Activated CD8-positive, alpha-beta T cell treated with anti-CD3 and anti-CD28 coated beads, Interleukin-2, amount 10 ng/mL, durations not matched to agents 7 days and 5 days (primary cell): ENCODE measurements around the gene ZFP42. TPM values are rescaled to one million over a fixed set of nuclear protein-coding genes. Genes with fewer than 3 reads are reported as not detected.
"Not testable (repeated sequence)": the region's sequence is repeated elsewhere in the genome, so short reads cannot be mapped to it uniquely, and the experiment has no call there.

Experiments
- ATAC-seq: fragments of 150-1000 bp; cut with Tn5 transposase; one replicate; pipeline ENCODE4 v1.10.0; 2021; ENCODE audit warnings: moderate library complexity
- CTCF ChIA-PET: fragments of 350-600 bp; sonication (Branson Sonifier 250); formaldehyde crosslinking; loops from one replicate; lab custom pipeline; 2021; ENCODE audit warnings: antibody characterized with exemption; lab: Charles Lee
- POLR2A ChIA-PET: fragments of 350-600 bp; sonication (Branson Sonifier 250); formaldehyde crosslinking; loops from one replicate; lab custom pipeline; 2021; ENCODE audit warnings: antibody characterized with exemption; lab: Charles Lee
- DNase-seq: peaks from one replicate; pipeline ENCODE4 v3.0.0-alpha.2; 2020
- H3K27ac Mint-ChIP-seq: one replicate; pipeline ENCODE4 v1.8.0; 2021; ENCODE audit warnings: mild to moderate bottlenecking, mixed read lengths
- H3K27me3 Mint-ChIP-seq: one replicate; pipeline ENCODE4 v1.8.0; 2021; ENCODE audit warnings: low read depth, mixed read lengths
- H3K36me3 Mint-ChIP-seq: one replicate; pipeline ENCODE4 v1.8.0; 2021; ENCODE audit warnings: low read depth, mixed read lengths
- H3K4me1 Mint-ChIP-seq: one replicate; pipeline ENCODE4 v1.8.0; 2021; ENCODE audit warnings: low read depth, mixed read lengths
- H3K4me3 Mint-ChIP-seq: one replicate; pipeline ENCODE4 v1.8.0; 2021; ENCODE audit warnings: mild to moderate bottlenecking, mixed read lengths
- H3K9me3 Mint-ChIP-seq: one replicate; pipeline ENCODE4 v1.8.0; 2022; ENCODE audit warnings: mixed read lengths; ENCODE audit not compliant: insufficient read depth
- total RNA-seq, 2 experiments: library from RNA; stranded (reverse); gene quantifications; one replicate each; pipeline ENCODE4 v1.2.3, GENCODE V29; 2021

Gene ZFP42
- total RNA-seq, 2 experiments from 2014 or later, result not detected

GRCh38 chr4:188029114-188029513 lies 33.5 kb downstream of the ZFP42 start:
- no peaks in the 10 kb centered on the region for H3K27me3 Mint-ChIP-seq
- POLR2A ChIA-PET, result no interaction called here
- CTCF ChIA-PET, result no interaction called here
- H3K4me1 Mint-ChIP-seq, result no peaks in the 10 kb centered on the region
- no peak for ATAC-seq
- H3K36me3 Mint-ChIP-seq, result no peaks in the 10 kb centered on the region
- H3K4me3 Mint-ChIP-seq, result no peak overlapping the region
- no peak overlapping the region for H3K27ac Mint-ChIP-seq
- H3K9me3 Mint-ChIP-seq, result peaks cover 5% of the 10 kb centered on the region
- DNase-seq, result no peak

- no peaks in the 10 kb centered on the region for H3K36me3 Mint-ChIP-seq
- ATAC-seq (no peak), DNase-seq (no peak)
- CTCF ChIA-PET, result no interaction called here
- no peak overlapping the region for H3K27ac Mint-ChIP-seq
- no peaks in the 10 kb centered on the region for H3K27me3 Mint-ChIP-seq
- no peak overlapping the region for H3K4me3 Mint-ChIP-seq
- H3K9me3 Mint-ChIP-seq, result peaks cover 5% of the 10 kb centered on the region
- no peaks in the 10 kb centered on the region for H3K4me1 Mint-ChIP-seq
- POLR2A ChIA-PET, result no interaction called here
These were observed 34.8 kb downstream of the ZFP42 start for GRCh38 chr4:188030401-188030800.

DNA sequence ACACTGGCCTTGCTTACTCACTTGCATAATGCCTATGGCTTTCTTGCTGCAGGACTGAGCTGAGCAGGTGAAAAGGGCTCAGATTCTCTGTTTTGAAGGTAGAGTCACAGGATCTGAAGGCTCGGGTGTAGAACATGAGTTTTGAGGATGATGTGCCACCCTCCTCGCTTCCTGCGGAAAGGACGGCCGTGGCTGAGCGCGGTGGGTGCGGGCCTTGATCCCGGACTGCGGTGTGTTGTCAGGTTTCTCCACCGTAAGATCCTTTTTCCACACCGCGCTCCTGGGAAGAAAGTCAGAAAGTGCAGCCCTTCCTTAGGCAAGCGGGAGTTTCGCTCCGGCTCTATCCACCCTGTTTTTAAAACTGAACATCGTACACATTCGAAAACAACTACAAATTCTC lies 36.2 kb downstream of the ZFP42 start:
- no peak overlapping the region for H3K27ac Mint-ChIP-seq
- ATAC-seq (no peak), DNase-seq (no peak)
- no peaks in the 10 kb centered on the region for H3K36me3 Mint-ChIP-seq
- no peaks in the 10 kb centered on the region for H3K4me1 Mint-ChIP-seq
- CTCF ChIA-PET, result no interaction called here
- H3K27me3 Mint-ChIP-seq, result no peaks in the 10 kb centered on the region
- POLR2A ChIA-PET, result no interaction called here
- H3K9me3 Mint-ChIP-seq, result peaks cover 5% of the 10 kb centered on the region
- no peak overlapping the region for H3K4me3 Mint-ChIP-seq

GRCh38 chr4:188032170-188032569 lies 36.6 kb downstream of the ZFP42 start:
- Mint-ChIP-seq H3K4me3 (no peak overlapping the region), H3K27me3 (no peaks in the 10 kb centered on the region), H3K27ac (no peak overlapping the region), H3K9me3 (peaks cover 5% of the 10 kb centered on the region), H3K36me3 (no peaks in the 10 kb centered on the region), H3K4me1 (no peaks in the 10 kb centered on the region)
- ChIA-PET POLR2A (no interaction called here), CTCF (no interaction called here)
- ATAC-seq (no peak), DNase-seq (no peak)

GRCh38 chr4:188032583-188032982 lies 37.0 kb downstream of the ZFP42 start:
- Mint-ChIP-seq H3K4me3 (no peak overlapping the region), H3K27ac (no peak overlapping the region), H3K4me1 (no peaks in the 10 kb centered on the region), H3K27me3 (no peaks in the 10 kb centered on the region), H3K36me3 (no peaks in the 10 kb centered on the region), H3K9me3 (peaks cover 5% of the 10 kb centered on the region)
- CTCF ChIA-PET, result no interaction called here
- ATAC-seq (no peak), DNase-seq (no peak)
- POLR2A ChIA-PET, result no interaction called here

- CTCF ChIA-PET, result no interaction called here
- DNase-seq (no peak), ATAC-seq (no peak)
- POLR2A ChIA-PET, result interaction anchor here (0.6 kb wide), 1 partner anchor 504 kb away, joined by 3 read pairs; no protein-coding TSS in a partner anchor
- no peak overlapping the region for H3K4me3 Mint-ChIP-seq
- H3K9me3 Mint-ChIP-seq, result peaks cover 10% of the 10 kb centered on the region
- no peaks in the 10 kb centered on the region for H3K27me3 Mint-ChIP-seq
- no peaks in the 10 kb centered on the region for H3K36me3 Mint-ChIP-seq
- no peak overlapping the region for H3K27ac Mint-ChIP-seq
- H3K4me1 Mint-ChIP-seq, result no peaks in the 10 kb centered on the region
These were observed 41.6 kb downstream of the ZFP42 start for GRCh38 chr4:188037003-188037713.

- no peak for DNase-seq
- Mint-ChIP-seq H3K4me3 (no peak overlapping the region), H3K36me3 (no peaks in the 10 kb centered on the region), H3K9me3 (peaks cover 6% of the 10 kb centered on the region), H3K4me1 (no peaks in the 10 kb centered on the region), H3K27ac (no peak overlapping the region), H3K27me3 (no peaks in the 10 kb centered on the region)
- ATAC-seq, result no peak
- POLR2A ChIA-PET, result no interaction called here
- CTCF ChIA-PET, result no interaction called here
These were observed 46.1 kb downstream of the ZFP42 start for GRCh38 chr4:188041721-188042120.

DNA sequence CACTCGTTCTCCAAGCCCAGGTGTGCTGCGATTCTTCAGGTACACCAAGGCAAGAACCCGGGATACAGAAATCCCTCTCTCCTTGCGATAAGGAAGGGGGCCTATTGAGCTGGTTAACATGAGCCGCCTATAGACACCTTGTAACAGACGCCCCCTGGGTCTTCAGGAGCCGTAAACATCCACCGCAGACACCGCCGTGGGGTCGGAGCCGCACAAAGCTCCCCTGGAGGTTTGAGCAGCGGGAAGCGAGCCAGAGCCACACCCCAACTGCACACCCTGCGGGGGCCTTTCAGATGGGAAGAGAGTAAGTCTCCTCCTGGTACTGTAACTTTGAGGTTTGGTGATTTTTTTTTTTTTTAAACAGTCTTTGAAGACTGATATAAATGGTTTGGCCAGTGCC lies 46.6 kb downstream of the ZFP42 start:
- Mint-ChIP-seq H3K4me1 (no peaks in the 10 kb centered on the region), H3K4me3 (no peak overlapping the region), H3K27me3 (no peaks in the 10 kb centered on the region), H3K9me3 (peaks cover 8% of the 10 kb centered on the region), H3K36me3 (no peaks in the 10 kb centered on the region), H3K27ac (no peak overlapping the region)
- ChIA-PET CTCF (no interaction called here), POLR2A (no interaction called here)
- ATAC-seq (no peak), DNase-seq (no peak)

DNA sequence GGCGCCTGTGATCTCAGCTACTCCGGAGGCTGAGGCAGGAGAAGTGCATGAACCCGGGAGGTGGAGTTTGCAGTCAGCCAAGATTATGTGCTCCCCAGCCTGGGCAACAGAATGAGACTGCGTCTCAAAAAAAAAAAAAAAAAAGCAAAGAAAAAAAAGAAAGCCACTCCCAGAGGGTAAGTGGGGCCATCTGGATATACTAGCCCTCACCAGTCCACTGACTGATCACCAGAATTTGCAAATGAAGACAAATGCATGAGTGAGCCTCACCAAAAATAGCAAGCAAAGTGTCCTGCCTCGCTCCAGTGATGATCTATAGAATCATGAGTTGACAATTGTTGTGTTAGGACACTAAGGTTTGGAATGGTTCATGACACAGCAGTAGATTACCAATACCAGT lies 47.6 kb downstream of the ZFP42 start:
- ChIA-PET CTCF (no interaction called here), POLR2A (no interaction called here)
- Mint-ChIP-seq H3K4me3 (no peak overlapping the region), H3K36me3 (no peaks in the 10 kb centered on the region), H3K27ac (no peak overlapping the region), H3K27me3 (no peaks in the 10 kb centered on the region), H3K9me3 (peaks cover 11% of the 10 kb centered on the region), H3K4me1 (no peaks in the 10 kb centered on the region)
- ATAC-seq (no peak), DNase-seq (no peak)

DNA sequence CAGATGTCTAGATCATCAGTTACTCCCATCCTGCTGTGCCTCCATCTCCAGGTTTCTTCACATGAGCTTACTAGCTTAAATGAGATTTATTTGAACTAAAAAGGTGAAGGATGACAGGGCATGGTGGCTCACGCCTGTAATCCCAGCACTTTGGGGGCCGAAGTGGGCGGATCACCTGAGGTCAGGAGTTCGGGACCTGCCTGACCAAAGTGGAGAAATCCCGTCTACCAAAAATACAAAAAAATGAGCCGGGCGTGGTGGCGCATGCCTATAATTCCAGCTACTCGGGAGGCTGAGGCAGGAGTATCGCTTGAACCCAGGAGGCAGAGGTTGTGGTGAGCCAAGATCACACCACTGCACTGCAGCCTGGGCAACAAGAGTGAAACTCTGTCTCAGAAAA lies 49.9 kb downstream of the ZFP42 start:
- H3K9me3 Mint-ChIP-seq, H3K27me3 Mint-ChIP-seq, CTCF ChIA-PET, H3K36me3 Mint-ChIP-seq, H3K4me1 Mint-ChIP-seq, H3K27ac Mint-ChIP-seq, H3K4me3 Mint-ChIP-seq, POLR2A ChIA-PET, DNase-seq, ATAC-seq: not testable (repeated sequence)

DNA sequence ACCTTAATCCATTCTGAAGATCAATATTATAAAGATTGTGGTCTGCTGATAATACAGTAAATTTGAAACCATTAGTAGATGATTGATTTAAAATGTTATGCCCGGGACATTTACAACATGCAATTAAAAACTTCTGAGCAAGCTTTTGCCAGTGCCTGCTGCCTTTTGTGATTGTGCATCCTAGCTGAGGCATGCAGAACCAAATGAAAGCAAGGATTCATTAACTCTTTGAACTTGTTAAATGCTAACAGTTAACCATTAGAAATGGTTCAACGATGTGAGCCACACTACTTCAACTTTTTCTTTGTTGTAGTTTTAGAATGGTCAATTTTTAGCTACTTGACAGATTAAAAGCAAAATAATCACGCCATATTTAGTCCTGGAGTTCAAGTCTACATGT lies 51.1 kb downstream of the ZFP42 start:
- ChIA-PET CTCF (no interaction called here), POLR2A (no interaction called here)
- Mint-ChIP-seq H3K27ac (no peak overlapping the region), H3K9me3 (peaks cover 5% of the 10 kb centered on the region), H3K27me3 (no peaks in the 10 kb centered on the region), H3K4me3 (no peak overlapping the region), H3K36me3 (no peaks in the 10 kb centered on the region), H3K4me1 (no peaks in the 10 kb centered on the region)
- DNase-seq (no peak), ATAC-seq (no peak)

GRCh38 chr4:188053302-188053701 lies 57.7 kb downstream of the ZFP42 start:
- CTCF ChIA-PET, result no interaction called here
- H3K9me3 Mint-ChIP-seq, result peaks cover 3% of the 10 kb centered on the region
- no peak overlapping the region for H3K27ac Mint-ChIP-seq
- H3K4me1 Mint-ChIP-seq, result no peaks in the 10 kb centered on the region
- POLR2A ChIA-PET, result no interaction called here
- H3K27me3 Mint-ChIP-seq, result no peaks in the 10 kb centered on the region
- no peak overlapping the region for H3K4me3 Mint-ChIP-seq
- no peak for ATAC-seq
- H3K36me3 Mint-ChIP-seq, result no peaks in the 10 kb centered on the region
- no peak for DNase-seq
